Breast epithelium (tissue), 4 donors: ENCODE results near the gene PDCD1LG2. TPM values are rescaled to one million over a fixed set of nuclear protein-coding genes. Genes with fewer than 3 reads are reported as not detected.

Experiments
- DNase-seq, 2 donors: peaks; one replicate each; pipeline ENCODE4 v3.0.0-alpha.2; 2019; ENCODE audit warnings: low spot score in 2 of 2
- H3K27ac ChIP-seq, 2 donors: fragments of 200-600 bp; sonication (generic) in 1 of 2; one replicate each; pipeline ENCODE4 v1.5.1; 2016 to 2019; ENCODE audit warnings: mild to moderate bottlenecking in 1 of 2
- H3K27me3 ChIP-seq, 2 donors: fragments of 200-600 bp; sonication (generic) in 1 of 2; one replicate each; pipeline versions ENCODE4 v1.5.1 to v1.6.0; 2017 to 2019; ENCODE audit warnings: control low read depth in 1 of 2, mild to moderate bottlenecking in 1 of 2
- H3K36me3 ChIP-seq: fragments of 200-600 bp; one replicate; pipeline ENCODE4 v1.5.1; 2019
- H3K4me1 ChIP-seq, 2 donors: fragments of 200-600 bp; sonication (generic); one replicate each; pipeline ENCODE4 v1.5.1; 2016 to 2019; ENCODE audit warnings: control low read depth in 1 of 2
- H3K4me3 ChIP-seq, 3 donors: fragments of 200-600 bp; sonication (generic); 1 replicate in 2 of 3; 2 replicates in 1 of 3; pipeline ENCODE4 v1.5.1; 2016 to 2019; ENCODE audit warnings: mild to moderate bottlenecking in 3 of 3, moderate library complexity in 2 of 3
- H3K9me3 ChIP-seq, 2 donors: fragments of 200-600 bp; sonication (generic) in 1 of 2; one replicate each; pipeline ENCODE4 v1.5.1; 2016 to 2019; ENCODE audit warnings: control low read depth in 1 of 2
- POLR2A ChIP-seq: fragments of 450-650 bp; IDR thresholded peaks from one replicate; pipeline ENCODE4 v1.6.1; 2016; ENCODE audit warnings: antibody characterized with exemption, mild to moderate bottlenecking, moderate library complexity
- POLR2AphosphoS5 ChIP-seq, 3 donors: sonication (generic); formaldehyde crosslinking; IDR thresholded peaks; one replicate each; pipeline ENCODE4 v1.6.1; 2017; ENCODE audit warnings: antibody characterized with exemption in 3 of 3
- intact Hi-C: fragments of 100-400 bp; cut with DNase I; formaldehyde crosslinking; loops from one replicate; pipeline ENCODE4 v1.15.1; 2023; ENCODE audit warnings: low total_unique reads
- total RNA-seq, 3 donors: library from RNA; depleted of rRNA; stranded (reverse); fragments of >200 nt; gene quantifications; one replicate each; pipeline ENCODE4 v1.1.0, GENCODE V29; 2016
- TF ChIP-seq, protein P1 (sequence below), 3 donors: fragments of 450-650 bp; IDR thresholded peaks; one replicate each; pipeline ENCODE4 v1.5.1; 2016 to 2017; ENCODE audit warnings: antibody characterized with exemption in 3 of 3, mild to moderate bottlenecking in 3 of 3, moderate library complexity in 3 of 3

Gene PDCD1LG2
- total RNA-seq, 3 donors from 2014 or later, result 1.6 to 8.0 (median 3.3) TPM

DNA sequence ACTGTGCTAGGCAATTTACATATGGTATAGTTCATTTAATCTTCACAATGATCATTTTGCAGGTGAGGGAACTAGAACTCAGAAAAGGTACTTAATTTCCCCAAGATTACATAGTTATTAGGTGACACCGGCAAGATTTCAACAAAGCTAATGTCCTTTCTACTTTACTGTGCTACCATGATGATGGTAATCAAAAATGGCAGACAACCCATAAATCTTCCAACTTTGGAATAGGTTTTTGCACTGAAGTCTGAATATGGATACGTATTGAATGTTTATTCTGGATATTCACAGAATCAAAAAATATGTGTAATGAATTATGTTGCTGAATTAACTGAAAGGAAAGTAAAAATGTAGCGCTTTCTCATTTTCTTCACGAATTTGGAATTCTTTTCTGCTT is 13.8 kb downstream of the PDCD1LG2 start:
- Histone ChIP-seq H3K36me3 (no peaks in the 10 kb centered on the region), H3K4me3 (no peak overlapping the region), H3K27ac (no peak overlapping the region), H3K4me1 (no peaks in the 10 kb centered on the region), H3K27me3 (no peaks in the 10 kb centered on the region), H3K9me3 (no peaks in the 10 kb centered on the region)
- no peak for DNase-seq
- intact Hi-C loops, result no loop called here
- TF ChIP-seq POLR2AphosphoS5 (IDR thresholded peaks at IDR 0.05) (no peak), POLR2A (no peak)
- TF ChIP-seq, protein P1, sequence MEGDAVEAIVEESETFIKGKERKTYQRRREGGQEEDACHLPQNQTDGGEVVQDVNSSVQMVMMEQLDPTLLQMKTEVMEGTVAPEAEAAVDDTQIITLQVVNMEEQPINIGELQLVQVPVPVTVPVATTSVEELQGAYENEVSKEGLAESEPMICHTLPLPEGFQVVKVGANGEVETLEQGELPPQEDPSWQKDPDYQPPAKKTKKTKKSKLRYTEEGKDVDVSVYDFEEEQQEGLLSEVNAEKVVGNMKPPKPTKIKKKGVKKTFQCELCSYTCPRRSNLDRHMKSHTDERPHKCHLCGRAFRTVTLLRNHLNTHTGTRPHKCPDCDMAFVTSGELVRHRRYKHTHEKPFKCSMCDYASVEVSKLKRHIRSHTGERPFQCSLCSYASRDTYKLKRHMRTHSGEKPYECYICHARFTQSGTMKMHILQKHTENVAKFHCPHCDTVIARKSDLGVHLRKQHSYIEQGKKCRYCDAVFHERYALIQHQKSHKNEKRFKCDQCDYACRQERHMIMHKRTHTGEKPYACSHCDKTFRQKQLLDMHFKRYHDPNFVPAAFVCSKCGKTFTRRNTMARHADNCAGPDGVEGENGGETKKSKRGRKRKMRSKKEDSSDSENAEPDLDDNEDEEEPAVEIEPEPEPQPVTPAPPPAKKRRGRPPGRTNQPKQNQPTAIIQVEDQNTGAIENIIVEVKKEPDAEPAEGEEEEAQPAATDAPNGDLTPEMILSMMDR (IDR thresholded peaks at IDR 0.05), result no peak

DNA sequence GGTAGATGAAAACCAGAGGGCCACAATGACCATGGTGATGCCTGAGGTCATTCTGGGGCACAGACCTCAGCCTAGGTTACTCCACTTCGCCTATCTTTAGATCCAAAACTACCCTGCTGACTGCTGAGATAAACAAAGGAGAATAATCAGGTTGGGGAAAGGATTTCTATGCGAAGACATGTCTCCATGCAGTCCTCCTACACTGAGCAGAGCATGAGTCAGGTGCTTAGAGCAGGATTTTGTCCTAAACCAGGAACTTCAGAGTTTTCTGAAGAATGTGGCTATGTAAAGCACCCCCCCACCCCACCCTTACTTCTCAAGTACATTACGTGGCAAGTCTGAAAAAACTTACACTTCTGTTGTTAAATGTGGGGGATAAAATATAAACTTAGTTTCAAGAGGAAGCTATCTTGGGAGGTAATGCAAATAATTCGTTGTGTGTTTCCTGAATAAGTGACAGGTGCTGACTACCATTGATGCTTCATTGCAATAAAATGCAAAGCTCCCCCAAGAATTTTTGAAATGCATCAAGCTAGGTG is 19.4 kb downstream of the PDCD1LG2 start:
- no peak for DNase-seq
- intact Hi-C loops, result no loop called here
- Histone ChIP-seq H3K4me1 (no peaks in the 10 kb centered on the region), H3K36me3 (no peaks in the 10 kb centered on the region), H3K27ac (no peak overlapping the region), H3K4me3 (no peak overlapping the region), H3K27me3 (no peaks in the 10 kb centered on the region), H3K9me3 (no peaks in the 10 kb centered on the region)
- TF ChIP-seq POLR2AphosphoS5 (IDR thresholded peaks at IDR 0.05) (no peak), POLR2A (no peak)
- TF ChIP-seq, protein P1 (IDR thresholded peaks at IDR 0.05), result no peak

DNA sequence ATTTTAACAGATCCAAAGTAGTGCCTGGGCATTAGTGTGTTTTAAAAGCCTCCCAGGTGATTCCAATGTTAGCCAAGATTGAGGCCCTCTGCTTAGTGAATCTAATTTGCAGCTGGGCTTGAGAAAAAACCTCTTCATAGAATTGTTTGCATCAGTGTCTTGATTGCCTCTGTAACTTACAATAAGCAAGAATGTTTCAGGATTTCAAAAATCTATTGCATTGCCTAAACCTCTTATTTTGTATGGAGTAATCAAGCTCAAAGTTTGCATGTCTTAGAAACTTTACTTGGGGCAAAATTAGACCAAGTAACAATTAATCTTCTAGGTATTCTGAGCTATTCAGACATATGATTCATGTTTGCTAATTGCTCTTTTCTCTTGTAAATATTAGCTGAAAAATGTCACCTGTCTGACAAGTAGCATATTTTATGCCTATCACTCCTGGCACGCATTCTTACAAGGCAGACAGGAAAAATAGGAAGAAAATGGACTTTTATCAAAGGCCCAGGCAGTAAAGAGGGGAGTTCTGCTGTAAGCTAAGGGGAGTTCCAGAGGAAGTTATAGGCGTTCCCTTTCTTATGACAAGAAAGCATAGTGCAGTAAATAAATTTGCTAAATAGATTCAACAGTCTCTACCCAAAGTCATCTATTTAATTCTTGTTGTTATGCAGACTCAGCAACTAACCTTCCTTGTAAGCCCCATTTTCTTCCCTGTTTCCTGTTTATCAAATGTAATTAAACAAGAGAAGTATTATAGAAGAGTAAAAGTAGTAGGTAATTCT is 21.0 kb downstream of the PDCD1LG2 start:
- Histone ChIP-seq H3K27ac (no peak overlapping the region), H3K4me1 (no peaks in the 10 kb centered on the region), H3K27me3 (no peaks in the 10 kb centered on the region), H3K4me3 (no peak overlapping the region), H3K36me3 (no peaks in the 10 kb centered on the region), H3K9me3 (no peaks in the 10 kb centered on the region)
- intact Hi-C loops, result no loop called here
- no peak for DNase-seq
- TF ChIP-seq POLR2AphosphoS5 (IDR thresholded peaks at IDR 0.05) (no peak), POLR2A (no peak)
- TF ChIP-seq, protein P1 (IDR thresholded peaks at IDR 0.05), result no peak

DNA sequence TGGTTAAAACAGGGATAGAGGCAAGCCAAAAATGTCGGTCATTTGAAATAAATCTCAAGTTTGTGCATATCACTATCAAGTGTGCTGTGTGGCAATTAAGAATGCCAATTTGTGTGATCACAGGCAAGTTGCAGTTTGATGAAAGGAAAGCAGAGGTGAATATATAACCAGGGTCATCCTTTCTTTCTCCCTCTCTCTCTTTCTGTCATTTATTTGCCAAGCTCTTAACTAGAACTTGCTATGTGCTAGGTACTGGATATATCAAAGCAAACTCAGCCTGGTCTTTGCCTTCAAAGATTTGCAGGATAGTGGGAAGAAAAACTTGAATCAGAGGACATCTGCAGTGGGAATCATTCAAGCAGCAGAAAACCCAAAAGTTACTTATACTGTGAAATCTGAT is 22.0 kb downstream of the PDCD1LG2 start:
- Histone ChIP-seq H3K4me3 (no peak overlapping the region), H3K27ac (no peak overlapping the region), H3K27me3 (no peaks in the 10 kb centered on the region), H3K36me3 (no peaks in the 10 kb centered on the region), H3K9me3 (no peaks in the 10 kb centered on the region), H3K4me1 (no peaks in the 10 kb centered on the region)
- no peak for DNase-seq
- intact Hi-C loops, result no loop called here
- TF ChIP-seq, protein P1 (IDR thresholded peaks at IDR 0.05), result no peak
- TF ChIP-seq POLR2AphosphoS5 (IDR thresholded peaks at IDR 0.05) (no peak), POLR2A (no peak)

DNA sequence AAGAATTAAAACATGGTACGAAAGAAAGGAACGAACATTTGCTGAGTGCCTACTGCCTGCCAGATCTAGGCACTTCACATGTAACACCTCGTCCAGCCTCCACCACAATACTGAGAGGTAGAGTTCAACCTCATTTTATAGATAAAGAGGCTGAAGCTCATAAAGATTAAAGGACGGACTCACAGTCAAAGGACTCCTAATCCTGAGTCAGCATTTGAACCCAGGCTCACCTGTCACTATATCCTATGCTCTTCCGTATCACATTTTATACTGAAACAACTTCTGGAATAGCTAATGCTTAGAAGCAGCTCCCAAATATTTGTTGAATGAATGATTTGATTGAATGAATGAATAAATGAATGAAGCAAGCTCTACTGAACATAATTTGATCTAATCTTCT is 22.5 kb downstream of the PDCD1LG2 start:
- TF ChIP-seq POLR2A (no peak), POLR2AphosphoS5 (IDR thresholded peaks at IDR 0.05) (no peak)
- TF ChIP-seq, protein P1 (IDR thresholded peaks at IDR 0.05), result no peak
- Histone ChIP-seq H3K27me3 (no peaks in the 10 kb centered on the region), H3K4me3 (no peak overlapping the region), H3K36me3 (no peaks in the 10 kb centered on the region), H3K27ac (no peak overlapping the region), H3K9me3 (no peaks in the 10 kb centered on the region), H3K4me1 (no peaks in the 10 kb centered on the region)
- intact Hi-C loops, result no loop called here
- no peak for DNase-seq
